ENCODE results near the gene PRM2.

Gene PRM2

GRCh38 chr16:11303405-11304138, 27.3 kb upstream of the PRM2 start:
- no peak overlapping the region for H3K27ac ChIP-seq (ENCODE audit: extremely low read depth, low read depth, low read length)
- H3K9me3 ChIP-seq (ENCODE audit: control insufficient read depth, insufficient read depth, low read depth, low read length) = no peaks in the 10 kb centered on the region
- no peak overlapping the region for H3K4me3 ChIP-seq (ENCODE audit: low read depth, low read length)
- ChIA-PET POLR2A (no interaction called here), CTCF (no interaction called here)
- no peaks in the 10 kb centered on the region for H3K36me3 ChIP-seq (ENCODE audit: control insufficient read depth in 2 of 2, insufficient read depth in 1 of 2, low read length in 2 of 2)
- H3K4me1 ChIP-seq (ENCODE audit: control insufficient read depth, insufficient read depth, low read length) = 0 out of 2 replicates have a peak, but pooled peaks cover 2% of the 10 kb centered on the region
- TF ChIP-seq FEZF1 (tag by site-specific recombination; IDR thresholded peaks at IDR 0.05) (no peak), ZNF324 (tag by site-specific recombination; IDR thresholded peaks at IDR 0.05) (no peak), SETDB1 (IDR thresholded peaks at IDR 0.05; ENCODE audit: insufficient read length, low read length) (peak; percentile 53)

GRCh38 chr16:11302977-11303376, 26.7 kb upstream of the PRM2 start:
- no peak overlapping the region for H3K4me3 ChIP-seq (ENCODE audit: low read depth, low read length)
- no peak for TF ChIP-seq KLF10 (tag by site-specific recombination; IDR thresholded peaks at IDR 0.05)
- TF ChIP-seq EGR2 (tag by site-specific recombination; IDR thresholded peaks at IDR 0.05; ENCODE audit: low read depth) = no peak
- no peak for TF ChIP-seq ZNF585B (tag by site-specific recombination; IDR thresholded peaks at IDR 0.05)
- no peak for TF ChIP-seq ZNF664 (tag by site-specific recombination; IDR thresholded peaks at IDR 0.05)
- peak; percentile 73 for TF ChIP-seq SCRT2 (tag by site-specific recombination; IDR thresholded peaks at IDR 0.05)
- TF ChIP-seq ZNF114 (tag by site-specific recombination; IDR thresholded peaks at IDR 0.05) = no peak
- TF ChIP-seq, protein P1, sequence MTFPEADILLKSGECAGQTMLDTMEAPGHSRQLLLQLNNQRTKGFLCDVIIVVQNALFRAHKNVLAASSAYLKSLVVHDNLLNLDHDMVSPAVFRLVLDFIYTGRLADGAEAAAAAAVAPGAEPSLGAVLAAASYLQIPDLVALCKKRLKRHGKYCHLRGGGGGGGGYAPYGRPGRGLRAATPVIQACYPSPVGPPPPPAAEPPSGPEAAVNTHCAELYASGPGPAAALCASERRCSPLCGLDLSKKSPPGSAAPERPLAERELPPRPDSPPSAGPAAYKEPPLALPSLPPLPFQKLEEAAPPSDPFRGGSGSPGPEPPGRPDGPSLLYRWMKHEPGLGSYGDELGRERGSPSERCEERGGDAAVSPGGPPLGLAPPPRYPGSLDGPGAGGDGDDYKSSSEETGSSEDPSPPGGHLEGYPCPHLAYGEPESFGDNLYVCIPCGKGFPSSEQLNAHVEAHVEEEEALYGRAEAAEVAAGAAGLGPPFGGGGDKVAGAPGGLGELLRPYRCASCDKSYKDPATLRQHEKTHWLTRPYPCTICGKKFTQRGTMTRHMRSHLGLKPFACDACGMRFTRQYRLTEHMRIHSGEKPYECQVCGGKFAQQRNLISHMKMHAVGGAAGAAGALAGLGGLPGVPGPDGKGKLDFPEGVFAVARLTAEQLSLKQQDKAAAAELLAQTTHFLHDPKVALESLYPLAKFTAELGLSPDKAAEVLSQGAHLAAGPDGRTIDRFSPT (tag by site-specific recombination; IDR thresholded peaks at IDR 0.05) = no peak
- no peak for TF ChIP-seq GLI4 (tag by site-specific recombination; IDR thresholded peaks at IDR 0.05)
- ChIA-PET CTCF (no interaction called here), POLR2A (no interaction called here)
- no peak overlapping the region for H3K27ac ChIP-seq (ENCODE audit: extremely low read depth, low read depth, low read length)
- no peaks in the 10 kb centered on the region for H3K36me3 ChIP-seq (ENCODE audit: control insufficient read depth in 2 of 2, insufficient read depth in 1 of 2, low read length in 2 of 2)
- H3K4me1 ChIP-seq (ENCODE audit: control insufficient read depth, insufficient read depth, low read length) = 0 out of 2 replicates have a peak, but pooled peaks cover 2% of the 10 kb centered on the region
- H3K9me3 ChIP-seq (ENCODE audit: control insufficient read depth, insufficient read depth, low read depth, low read length) = no peaks in the 10 kb centered on the region

- TF ChIP-seq TRIM28 (IDR thresholded peaks at IDR 0.05; ENCODE audit: borderline replicate concordance, low read length) (no peak), KLF1 (tag by site-specific recombination; IDR thresholded peaks at IDR 0.05) (peak; percentile 46; the same call in 1 of the 2 replicates)
- TF ChIP-seq, protein P2, sequence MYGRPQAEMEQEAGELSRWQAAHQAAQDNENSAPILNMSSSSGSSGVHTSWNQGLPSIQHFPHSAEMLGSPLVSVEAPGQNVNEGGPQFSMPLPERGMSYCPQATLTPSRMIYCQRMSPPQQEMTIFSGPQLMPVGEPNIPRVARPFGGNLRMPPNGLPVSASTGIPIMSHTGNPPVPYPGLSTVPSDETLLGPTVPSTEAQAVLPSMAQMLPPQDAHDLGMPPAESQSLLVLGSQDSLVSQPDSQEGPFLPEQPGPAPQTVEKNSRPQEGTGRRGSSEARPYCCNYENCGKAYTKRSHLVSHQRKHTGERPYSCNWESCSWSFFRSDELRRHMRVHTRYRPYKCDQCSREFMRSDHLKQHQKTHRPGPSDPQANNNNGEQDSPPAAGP (tag by site-specific recombination; IDR thresholded peaks at IDR 0.05) = peak; percentile 96
- no peak overlapping the region for H3K4me3 ChIP-seq (ENCODE audit: low read depth, low read length)
- POLR2A ChIA-PET = no interaction called here
- CTCF ChIA-PET = interaction anchor here (0.7 kb wide), 1 partner anchor 25 kb away, joined by 5 read pairs; no protein-coding TSS in a partner anchor
- H3K27ac ChIP-seq (ENCODE audit: extremely low read depth, low read depth, low read length) = no peak overlapping the region
- H3K9me3 ChIP-seq (ENCODE audit: control insufficient read depth, insufficient read depth, low read depth, low read length) = no peaks in the 10 kb centered on the region
- 0 out of 2 replicates have a peak, but pooled peaks cover 2% of the 10 kb centered on the region for H3K4me1 ChIP-seq (ENCODE audit: control insufficient read depth, insufficient read depth, low read length)
- no peaks in the 10 kb centered on the region for H3K36me3 ChIP-seq (ENCODE audit: control insufficient read depth in 2 of 2, insufficient read depth in 1 of 2, low read length in 2 of 2)
Measured at GRCh38 chr16:11301645-11302501, 25.6 kb upstream of the PRM2 start.

GRCh38 chr16:11300560-11300892, 24.2 kb upstream of the PRM2 start:
- no peaks in the 10 kb centered on the region for H3K36me3 ChIP-seq (ENCODE audit: control insufficient read depth in 2 of 2, insufficient read depth in 1 of 2, low read length in 2 of 2)
- CTCF ChIA-PET = no interaction called here
- no peak overlapping the region for H3K27ac ChIP-seq (ENCODE audit: extremely low read depth, low read depth, low read length)
- H3K4me3 ChIP-seq (ENCODE audit: low read depth, low read length) = no peak overlapping the region
- 0 out of 2 replicates have a peak, but pooled peaks cover 2% of the 10 kb centered on the region for H3K4me1 ChIP-seq (ENCODE audit: control insufficient read depth, insufficient read depth, low read length)
- H3K9me3 ChIP-seq (ENCODE audit: control insufficient read depth, insufficient read depth, low read depth, low read length) = no peaks in the 10 kb centered on the region
- POLR2A ChIA-PET = no interaction called here
- TF ChIP-seq ZNF555 (tag by site-specific recombination; conservative IDR thresholded peaks at IDR 0.05) (no peak), ZNF596 (tag by site-specific recombination; IDR thresholded peaks at IDR 0.05) (no peak), ZBTB17 (tag by site-specific recombination; IDR thresholded peaks at IDR 0.05) (no peak), ZNF629 (tag by site-specific recombination; IDR thresholded peaks at IDR 0.05) (no peak), REST (tag by site-specific recombination; IDR thresholded peaks at IDR 0.05) (no peak), ZNF654 (tag by site-specific recombination; IDR thresholded peaks at IDR 0.05; ENCODE audit: low read depth) (no peak), ZNF670 (tag by site-specific recombination; IDR thresholded peaks at IDR 0.05; ENCODE audit: low read depth) (no peak)

All from HEK293 (cell line).